PFSK-1 (cell line): ENCODE data around the gene MT1F.

Experiments
- FOXP2 ChIP-seq: optimal IDR thresholded peaks from 2 replicates; pipeline ENCODE3; 2011; ENCODE audit warnings: borderline replicate concordance, control low read depth, inconsistent platforms; ENCODE audit not compliant: insufficient read depth; ENCODE audit errors: extremely low read length, extremely low read depth
- POLR2AphosphoS5 ChIP-seq: IDR thresholded peaks from 2 replicates; pipeline ENCODE4 v1.6.1; 2012; ENCODE audit warnings: low read depth, mild to moderate bottlenecking, control low read depth, low read length, moderate library complexity
- SIN3A ChIP-seq: IDR thresholded peaks from 2 replicates; pipeline ENCODE4 v1.6.1; 2012; ENCODE audit warnings: mild to moderate bottlenecking, low read length, moderate library complexity, borderline replicate concordance; ENCODE audit not compliant: insufficient read depth
- TAF1 ChIP-seq: IDR thresholded peaks from 2 replicates; pipeline ENCODE4 v1.6.1; 2012; ENCODE audit warnings: low read length, control low read depth, borderline replicate concordance; ENCODE audit not compliant: insufficient read depth

- TF ChIP-seq TAF1, result no peak
- no peak for TF ChIP-seq POLR2AphosphoS5
- TF ChIP-seq SIN3A, result no peak
- no peak for TF ChIP-seq FOXP2
These were observed 22.1 kb downstream of the MT1F start for GRCh38 chr16:56679818-56680217.
